Activated naive CD8-positive, alpha-beta T cell (primary cell): Measurements from ENCODE around the gene ZNF92.
"Not testable (repeated sequence)": the region's sequence is repeated elsewhere in the genome, so short reads cannot be mapped to it uniquely, and the experiment has no call there.

Experiments used
- H3K27ac Mint-ChIP-seq: one replicate; pipeline ENCODE4 v1.8.0; 2021; ENCODE audit warnings: mixed read lengths
- H3K27me3 Mint-ChIP-seq: one replicate; pipeline ENCODE4 v1.8.0; 2021; ENCODE audit warnings: mixed read lengths
- H3K36me3 Mint-ChIP-seq: one replicate; pipeline ENCODE4 v1.8.0; 2021; ENCODE audit warnings: mixed read lengths
- H3K4me1 Mint-ChIP-seq: one replicate; pipeline ENCODE4 v1.8.0; 2021; ENCODE audit warnings: low read depth, mixed read lengths
- H3K4me3 Mint-ChIP-seq: one replicate; pipeline ENCODE4 v1.8.0; 2021; ENCODE audit warnings: mild to moderate bottlenecking, mixed read lengths
- H3K9me3 Mint-ChIP-seq: one replicate; pipeline ENCODE4 v1.8.0; 2021; ENCODE audit warnings: low read depth, mixed read lengths

ZNF92 gene

GRCh38 chr7:65398671-65399070, 25.0 kb downstream of the ZNF92 start:
- not testable (repeated sequence) for H3K27ac Mint-ChIP-seq

GRCh38 chr7:65399101-65399500, 25.4 kb downstream of the ZNF92 start:
- H3K36me3 Mint-ChIP-seq = peaks cover 52% of the 10 kb centered on the region
- not testable (repeated sequence) for H3K27ac Mint-ChIP-seq, H3K27me3 Mint-ChIP-seq, H3K4me1 Mint-ChIP-seq, H3K4me3 Mint-ChIP-seq
- peaks cover 28% of the 10 kb centered on the region for H3K9me3 Mint-ChIP-seq

More at GRCh38 chr7:65398671-65399070, 25.0 kb downstream of the ZNF92 start:
- H3K4me1 Mint-ChIP-seq, H3K27me3 Mint-ChIP-seq, H3K4me3 Mint-ChIP-seq: not testable (repeated sequence)
- peaks cover 31% of the 10 kb centered on the region for H3K9me3 Mint-ChIP-seq
- H3K36me3 Mint-ChIP-seq = peaks cover 56% of the 10 kb centered on the region

GRCh38 chr7:65404020-65404419, 30.4 kb downstream of the ZNF92 start:
- Mint-ChIP-seq H3K4me1 (no peaks in the 10 kb centered on the region), H3K9me3 (peaks cover 27% of the 10 kb centered on the region), H3K27me3 (peaks cover 1% of the 10 kb centered on the region)

GRCh38 chr7:65406706-65407105, 33.1 kb downstream of the ZNF92 start:
- not testable (repeated sequence) for H3K4me3 Mint-ChIP-seq, H3K36me3 Mint-ChIP-seq, H3K27me3 Mint-ChIP-seq, H3K27ac Mint-ChIP-seq, H3K4me1 Mint-ChIP-seq
- H3K9me3 Mint-ChIP-seq = peaks cover 14% of the 10 kb centered on the region

More at GRCh38 chr7:65404020-65404419, 30.4 kb downstream of the ZNF92 start:
- Mint-ChIP-seq H3K27ac (no peak overlapping the region), H3K4me3 (no peak overlapping the region), H3K36me3 (peaks cover 27% of the 10 kb centered on the region)

GRCh38 chr7:65409363-65409762, 35.7 kb downstream of the ZNF92 start:
- H3K27me3 Mint-ChIP-seq = peaks cover 1% of the 10 kb centered on the region
- H3K36me3 Mint-ChIP-seq = peaks cover 11% of the 10 kb centered on the region
- no peak overlapping the region for H3K4me3 Mint-ChIP-seq
- H3K4me1 Mint-ChIP-seq = no peaks in the 10 kb centered on the region
- no peak overlapping the region for H3K27ac Mint-ChIP-seq
- peaks cover 14% of the 10 kb centered on the region for H3K9me3 Mint-ChIP-seq

- H3K36me3 Mint-ChIP-seq = peaks cover 7% of the 10 kb centered on the region
- H3K4me3 Mint-ChIP-seq = no peak overlapping the region
- peaks cover 7% of the 10 kb centered on the region for H3K9me3 Mint-ChIP-seq
- H3K27ac Mint-ChIP-seq = no peak overlapping the region
- H3K4me1 Mint-ChIP-seq = no peaks in the 10 kb centered on the region
- H3K27me3 Mint-ChIP-seq = peaks cover 1% of the 10 kb centered on the region
Observed at GRCh38 chr7:65411249-65411648, 37.6 kb downstream of the ZNF92 start.

- Mint-ChIP-seq H3K4me1 (no peaks in the 10 kb centered on the region), H3K27ac (no peak overlapping the region), H3K9me3 (peaks cover 27% of the 10 kb centered on the region), H3K27me3 (peaks cover 2% of the 10 kb centered on the region), H3K36me3 (peaks cover 21% of the 10 kb centered on the region), H3K4me3 (no peak overlapping the region)
Observed at GRCh38 chr7:65422670-65423069, 49.0 kb downstream of the ZNF92 start.

GRCh38 chr7:65423286-65423685, 49.6 kb downstream of the ZNF92 start:
- not testable (repeated sequence) for H3K27ac Mint-ChIP-seq, H3K27me3 Mint-ChIP-seq, H3K4me1 Mint-ChIP-seq, H3K4me3 Mint-ChIP-seq
- H3K9me3 Mint-ChIP-seq = peaks cover 23% of the 10 kb centered on the region
- peaks cover 21% of the 10 kb centered on the region for H3K36me3 Mint-ChIP-seq

GRCh38 chr7:65429642-65430343, 56.1 kb downstream of the ZNF92 start:
- H3K9me3 Mint-ChIP-seq = peaks cover 25% of the 10 kb centered on the region
- H3K27me3 Mint-ChIP-seq = peaks cover 6% of the 10 kb centered on the region
- peaks cover 10% of the 10 kb centered on the region for H3K36me3 Mint-ChIP-seq
- no peak overlapping the region for H3K4me3 Mint-ChIP-seq
- H3K4me1 Mint-ChIP-seq = peaks cover 2% of the 10 kb centered on the region
- H3K27ac Mint-ChIP-seq = no peak overlapping the region

GRCh38 chr7:65430344-65431186, 56.9 kb downstream of the ZNF92 start:
- H3K4me3 Mint-ChIP-seq = no peak overlapping the region
- H3K27me3 Mint-ChIP-seq = peaks cover 6% of the 10 kb centered on the region
- H3K9me3 Mint-ChIP-seq = peaks cover 20% of the 10 kb centered on the region
- H3K4me1 Mint-ChIP-seq = peaks cover 2% of the 10 kb centered on the region
- no peak overlapping the region for H3K27ac Mint-ChIP-seq
- peaks cover 7% of the 10 kb centered on the region for H3K36me3 Mint-ChIP-seq

- Mint-ChIP-seq H3K27me3 (peaks cover 10% of the 10 kb centered on the region), H3K36me3 (peaks cover 3% of the 10 kb centered on the region), H3K27ac (no peak overlapping the region), H3K9me3 (peaks cover 7% of the 10 kb centered on the region), H3K4me3 (no peak overlapping the region), H3K4me1 (peaks cover 2% of the 10 kb centered on the region)
Observed at GRCh38 chr7:65434307-65434706, 60.7 kb downstream of the ZNF92 start.

GRCh38 chr7:65436163-65436562, 62.5 kb downstream of the ZNF92 start:
- H3K27me3 Mint-ChIP-seq = peaks cover 10% of the 10 kb centered on the region

GRCh38 chr7:65438598-65438997, 64.9 kb downstream of the ZNF92 start:
- Mint-ChIP-seq H3K36me3 (no peaks in the 10 kb centered on the region), H3K27ac (no peak overlapping the region), H3K27me3 (peaks cover 8% of the 10 kb centered on the region), H3K4me1 (no peaks in the 10 kb centered on the region), H3K9me3 (peaks cover 3% of the 10 kb centered on the region), H3K4me3 (no peak overlapping the region)

More at GRCh38 chr7:65436163-65436562, 62.5 kb downstream of the ZNF92 start:
- Mint-ChIP-seq H3K9me3 (peaks cover 6% of the 10 kb centered on the region), H3K4me3 (no peak overlapping the region), H3K4me1 (peaks cover 2% of the 10 kb centered on the region), H3K27ac (no peak overlapping the region), H3K36me3 (peaks cover 3% of the 10 kb centered on the region)

GRCh38 chr7:65441010-65441409, 67.4 kb downstream of the ZNF92 start:
- H3K4me3 Mint-ChIP-seq = no peak overlapping the region
- H3K27me3 Mint-ChIP-seq = peaks cover 6% of the 10 kb centered on the region
- H3K4me1 Mint-ChIP-seq = no peaks in the 10 kb centered on the region
- H3K9me3 Mint-ChIP-seq = no peaks in the 10 kb centered on the region
- H3K36me3 Mint-ChIP-seq = no peaks in the 10 kb centered on the region
- no peak overlapping the region for H3K27ac Mint-ChIP-seq

- no peaks in the 10 kb centered on the region for H3K36me3 Mint-ChIP-seq
- H3K9me3 Mint-ChIP-seq = no peaks in the 10 kb centered on the region
- peaks cover 2% of the 10 kb centered on the region for H3K4me1 Mint-ChIP-seq
- no peak overlapping the region for H3K4me3 Mint-ChIP-seq
- no peak overlapping the region for H3K27ac Mint-ChIP-seq
- peaks cover 4% of the 10 kb centered on the region for H3K27me3 Mint-ChIP-seq
Observed at GRCh38 chr7:65444205-65444842, 70.7 kb downstream of the ZNF92 start.
